Heart right ventricle (tissue), 16 donors: ENCODE data around the gene SLC4A2. TPM values are rescaled to one million over a fixed set of nuclear protein-coding genes. Genes with fewer than 3 reads are reported as not detected.

Source experiments
- ATAC-seq, 8 donors: fragments of 200-7000 bp; cut with Tn5 transposase; one replicate each; pipeline ENCODE4 v1.9.1; 2020; ENCODE audit warnings: mild to moderate bottlenecking in 8 of 8, moderate library complexity in 8 of 8, moderate number of reproducible peaks in 1 of 8
- DNase-seq, 2 donors: peaks; one replicate each; pipeline ENCODE4 v3.0.0-alpha.2; 2020
- H3K27ac ChIP-seq, 10 donors: fragments of 200-600 bp; sonication (generic) in 2 of 10; one replicate each; pipeline versions ENCODE4 v1.5.0 to v1.8.0; 2020 to 2022; ENCODE audit warnings: mild to moderate bottlenecking in 3 of 10
- H3K27me3 ChIP-seq, 7 donors: fragments of 200-600 bp; one replicate each; pipeline ENCODE4 v1.8.0; 2021 to 2022; ENCODE audit warnings: mild to moderate bottlenecking in 2 of 7
- H3K36me3 ChIP-seq, 9 donors: fragments of 200-600 bp; sonication (generic) in 1 of 9; one replicate each; pipeline versions ENCODE4 v1.5.0 to v1.8.0; 2020 to 2022; ENCODE audit warnings: mild to moderate bottlenecking in 2 of 9
- H3K4me1 ChIP-seq, 9 donors: fragments of 200-600 bp; sonication (generic) in 1 of 9; one replicate each; pipeline versions ENCODE4 v1.5.0 to v1.8.0; 2020 to 2022; ENCODE audit warnings: mild to moderate bottlenecking in 4 of 9
- H3K4me3 ChIP-seq, 10 donors: fragments of 200-600 bp; sonication (generic) in 2 of 10; one replicate each; pipeline versions ENCODE4 v1.5.0 to v1.8.0; 2020 to 2022; ENCODE audit warnings: mild to moderate bottlenecking in 7 of 10, moderate library complexity in 2 of 10
- H3K9me3 ChIP-seq, 11 donors: fragments of 200-600 bp in 10 of 11; sonication (generic) in 2 of 11; one replicate each; pipeline versions ENCODE4 v1.5.0 to v1.8.0; 2013 to 2022; ENCODE audit warnings: mild to moderate bottlenecking in 2 of 11, control low read depth in 1 of 11, moderate library complexity in 1 of 11
- CTCF ChIP-seq, 9 donors: fragments of 200-600 bp; sonication (generic) in 2 of 9; IDR thresholded peaks; one replicate each; pipeline versions ENCODE4 v1.5.0 to v1.8.0; 2021 to 2022; ENCODE audit warnings: antibody characterized with exemption in 9 of 9, mild to moderate bottlenecking in 5 of 9, moderate library complexity in 1 of 9
- WGBS, 2 donors: extraction: QIAGEN DNeasy Blood & Tissue Kit; methylation state at CpG; one replicate each; pipeline ENCODE4 v1.1.7; 2013; ENCODE audit warnings: inconsistent platforms in 1 of 2; 5-methylcytosine and 5-hydroxymethylcytosine counted together
- intact Hi-C, 10 donors: fragments of 100-400 bp; cut with DNase I; formaldehyde crosslinking; loops; one replicate each; pipeline versions ENCODE4 v1.11.1 to v1.14.2; 2022
- polyA plus RNA-seq, 2 donors: library from polyadenylated mRNA; stranded (reverse); fragments of 200-250 nt; gene quantifications; one replicate each; pipeline ENCODE4 v1.2.3, GENCODE V29; 2013
- total RNA-seq, 10 donors: library from RNA; stranded (reverse); fragmentation: NEBNext Ultra II Directional in 3 of 10; extraction: Animal tissue kit (Norgen Biotek cat#: 25700) in 3 of 10; gene quantifications; one replicate each; pipeline versions ENCODE4 v1.2.1 to v1.2.4, GENCODE V29; 2021 to 2023
- donor health status: Arrhythmogenic right ventricular cardiomyopathy.
- donor health status: ischemic (EF 13 %, LVEDD 7.1; RV severe dilation, severe dysfunction).
- donor health status: healthy with polysubstance abuse.
- donor health status: DM: no; HTN: yes; CAD: no.
- donor health status: DM: no; HTN: no; CAD: no.
- donor health status: ischemic (EF 25% LVEDD 6.9; RV normal size, moderate dysfunction).
- donor health status: ischemic (EF 25% LVEDD 5.7; RV mildly dilated, moderate dysfunction).
- donor health status: healthy.
- donor health status: DM: yes; HTN: yes; CAD: no.
- donor health status: Ischemic cardiomyopathy.
- donor health status: ischemic (EF 35%, LVEDD 5.7; RV mildly dilated, moderate dysfunction).
- donor health status: nonischemic (EF 11% LVEDD 7.7; RV severe dilation, severe dysfunction).
- donor health status: DM: yes; HTN: yes; CAD: no.
- donor health status: PGD.
- donor health status: ischemic (EF 29% LVEDD 5.4; RV normal size, mild dysfunction).
- donor health status: nonischemic (EF 23%, LVEDD 6.1; RV moderate dilation, normal function).

The SLC4A2 gene
- total and polyA plus RNA-seq, 12 donors, result 36.0 to 109 (median 54.6) TPM

DNA sequence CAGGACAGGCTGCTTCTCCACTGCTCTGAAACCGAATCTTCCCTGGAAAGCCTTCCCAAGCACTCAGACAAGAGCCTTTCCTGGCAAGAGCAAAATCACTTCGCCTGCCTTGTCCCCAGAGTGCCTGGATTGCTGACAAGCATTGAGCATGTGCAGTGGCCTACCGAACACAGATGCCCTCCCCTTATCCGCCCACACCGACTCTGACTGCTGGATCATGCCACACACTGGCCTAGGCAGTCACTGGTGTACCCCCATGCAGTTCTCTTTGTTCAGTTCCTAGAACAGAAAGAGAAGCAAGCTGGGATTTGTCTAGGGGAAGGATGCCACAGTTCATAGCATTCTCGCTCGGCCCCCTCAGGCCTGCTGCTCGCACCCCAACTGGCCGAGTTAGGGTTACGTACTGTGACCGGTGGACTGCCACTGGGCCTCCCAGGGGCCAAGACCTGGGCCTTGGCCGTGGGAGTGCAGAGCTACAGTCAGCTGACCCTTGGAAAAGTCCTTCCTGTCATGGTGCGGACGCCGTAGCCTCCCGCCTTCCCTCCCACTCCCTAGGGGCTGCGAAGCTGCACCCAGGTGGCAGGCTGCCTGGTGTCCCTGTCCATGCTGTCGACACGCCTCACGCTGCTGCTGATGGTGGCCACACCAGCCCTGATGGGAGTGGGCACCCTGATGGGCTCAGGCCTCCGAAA lies 24.2 kb upstream of the SLC4A2 start:
- Histone ChIP-seq H3K27ac (peak overlapping the region in 7 of 10 donors; percentile 3 to 67 (median 37)), H3K4me3 (no peak overlapping the region), H3K9me3 (no peaks in the 10 kb centered on the region), H3K27me3 (no peaks in the 10 kb centered on the region), H3K4me1 (peaks cover 10 to 34% (median 21%) of the 10 kb centered on the region in 9 donors), H3K36me3 (peaks cover 0 to 62% (median 12%) of the 10 kb centered on the region in 9 donors)
- intact Hi-C loops, result loop anchor here in 2 of 10 donors (10.0 kb wide), 1 partner anchor 70 kb away; no protein-coding TSS in a partner anchor
- no peak for TF ChIP-seq CTCF (IDR thresholded peaks at IDR 0.05)
- 75 to 79% methylated on average over 21 of the region's 21 CpGs for WGBS, 2 donors
- DNase-seq, result peak in 1 of 2 donors; percentile 52
- ATAC-seq, result peak in 7 of 8 donors; percentile 25 to 74 (median 65)

DNA sequence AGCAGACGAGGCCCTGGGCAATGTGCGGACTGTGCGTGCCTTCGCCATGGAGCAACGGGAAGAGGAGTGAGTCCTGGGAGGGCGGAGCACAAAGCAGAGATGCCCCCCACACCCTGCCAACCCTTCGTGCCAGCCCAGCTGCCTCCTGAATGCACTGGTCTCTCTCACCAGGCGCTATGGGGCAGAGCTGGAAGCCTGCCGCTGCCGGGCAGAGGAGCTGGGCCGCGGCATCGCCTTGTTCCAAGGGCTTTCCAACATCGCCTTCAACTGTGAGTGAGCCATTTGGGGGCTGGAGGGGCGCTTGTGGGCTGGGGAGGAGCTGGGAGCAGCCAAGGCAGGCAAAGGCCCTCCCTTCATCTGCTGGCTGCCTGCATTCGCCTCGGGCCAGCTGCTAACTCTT lies 23.5 kb upstream of the SLC4A2 start:
- no peaks in the 10 kb centered on the region for H3K9me3 ChIP-seq
- peaks cover 0 to 60% (median 12%) of the 10 kb centered on the region in 9 donors for H3K36me3 ChIP-seq
- H3K4me3 ChIP-seq, result no peak overlapping the region
- TF ChIP-seq CTCF (IDR thresholded peaks at IDR 0.05), result no peak
- no peaks in the 10 kb centered on the region for H3K27me3 ChIP-seq
- 93 to 94% methylated on average over 17 of the region's 17 CpGs for WGBS, 2 donors
- ATAC-seq (peak in 1 of 8 donors; percentile 2), DNase-seq (no peak)
- intact Hi-C loops, result loop anchor here in 2 of 10 donors (10.0 kb wide), 1 partner anchor 69 kb away; no protein-coding TSS in a partner anchor
- no peak overlapping the region for H3K27ac ChIP-seq
- peaks cover 10 to 35% (median 22%) of the 10 kb centered on the region in 9 donors for H3K4me1 ChIP-seq

- ATAC-seq (peak in 7 of 8 donors; percentile 41 to 88 (median 68)), DNase-seq (peak; percentile 65 to 70)
- intact Hi-C loops, result loop anchor here in 2 of 10 donors (10.0 kb wide), 1 partner anchor 66 kb away; no protein-coding TSS in a partner anchor
These were observed 20.2 kb upstream of the SLC4A2 start for GRCh38 chr7:151038951-151039849.

More at GRCh38 chr7:151038951-151039849, 20.2 kb upstream of the SLC4A2 start:
- H3K27ac ChIP-seq, result peak overlapping the region in 6 of 10 donors; percentile 30 to 61 (median 36)
- TF ChIP-seq CTCF (IDR thresholded peaks at IDR 0.05), result no peak
- WGBS, 2 donors, result 43 to 49% methylated on average over 12 of the region's 12 CpGs
- H3K27me3 ChIP-seq, result no peaks in the 10 kb centered on the region
- peaks cover 10 to 33% (median 22%) of the 10 kb centered on the region in 9 donors for H3K4me1 ChIP-seq
- no peak overlapping the region for H3K4me3 ChIP-seq
- no peaks in the 10 kb centered on the region for H3K9me3 ChIP-seq
- peaks cover 0 to 63% (median 12%) of the 10 kb centered on the region in 9 donors for H3K36me3 ChIP-seq
